ENCODE results near the gene NUP54.
A peak's percentile ranks its signal among the peaks of the same experiment; 100 is the strongest.

NUP54 gene

DNA sequence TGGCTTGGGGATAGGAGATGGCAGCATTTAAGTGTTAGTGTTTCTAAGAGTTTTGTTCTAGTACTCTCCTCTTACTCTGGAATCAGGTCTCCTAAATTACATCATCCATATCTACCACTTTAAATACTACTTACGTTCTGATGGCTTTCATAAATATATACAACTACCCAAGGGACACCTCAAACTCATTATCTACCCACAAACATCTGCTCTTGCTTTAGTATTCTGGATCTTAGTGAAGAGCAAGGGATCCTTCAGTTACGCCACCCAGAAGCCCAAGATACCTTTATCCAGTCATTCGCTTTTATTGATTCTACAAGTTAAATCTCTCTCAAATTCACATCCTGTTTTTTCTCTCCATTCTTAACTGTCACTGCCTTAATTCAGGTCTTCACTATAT is 7.0 kb downstream of the NUP54 start:
- DNase-seq: no peak

GRCh38 chr4:76127754-76128153 is 20.4 kb downstream of the NUP54 start:
- no peak for DNase-seq

- DNase-seq: no peak
These were observed 22.4 kb downstream of the NUP54 start for GRCh38 chr4:76125816-76126215.

GRCh38 chr4:76120199-76120598 is 28.0 kb downstream of the NUP54 start:
- no peak for DNase-seq

GRCh38 chr4:76117536-76117935 is 30.7 kb downstream of the NUP54 start:
- DNase-seq: no peak

- no peak for DNase-seq
These were observed 31.4 kb downstream of the NUP54 start for GRCh38 chr4:76116821-76117220.

GRCh38 chr4:76108467-76109181 is 39.6 kb downstream of the NUP54 start:
- DNase-seq: no peak

- no peak for DNase-seq
These were observed 41.8 kb downstream of the NUP54 start for GRCh38 chr4:76106442-76106841.

- DNase-seq: no peak
These were observed 42.5 kb downstream of the NUP54 start for GRCh38 chr4:76105652-76106051.

DNA sequence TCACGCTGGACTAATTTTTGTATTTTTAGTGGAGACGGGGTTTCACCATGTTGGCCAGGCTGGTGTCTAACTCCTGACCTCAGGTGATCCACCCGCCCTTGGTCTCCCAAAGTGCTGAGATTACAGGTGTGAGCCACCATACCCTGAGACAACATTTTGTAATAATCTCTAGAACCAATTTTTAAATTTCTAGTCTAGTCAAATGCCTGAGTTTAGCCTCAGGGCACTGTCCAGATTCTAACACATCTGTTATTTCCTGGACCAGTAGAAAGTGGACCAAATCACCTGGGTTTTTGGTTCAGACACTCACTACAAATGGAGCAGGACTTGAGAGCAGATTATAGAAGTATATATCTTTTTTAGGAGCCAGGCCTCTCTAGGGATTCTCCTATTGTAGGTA is 52.1 kb downstream of the NUP54 start:
- DNase-seq: no peak

- no peak for DNase-seq
These were observed 52.6 kb downstream of the NUP54 start for GRCh38 chr4:76095568-76095967.

- no peak for DNase-seq
These were observed 57.1 kb downstream of the NUP54 start for GRCh38 chr4:76091052-76091451.

DNA sequence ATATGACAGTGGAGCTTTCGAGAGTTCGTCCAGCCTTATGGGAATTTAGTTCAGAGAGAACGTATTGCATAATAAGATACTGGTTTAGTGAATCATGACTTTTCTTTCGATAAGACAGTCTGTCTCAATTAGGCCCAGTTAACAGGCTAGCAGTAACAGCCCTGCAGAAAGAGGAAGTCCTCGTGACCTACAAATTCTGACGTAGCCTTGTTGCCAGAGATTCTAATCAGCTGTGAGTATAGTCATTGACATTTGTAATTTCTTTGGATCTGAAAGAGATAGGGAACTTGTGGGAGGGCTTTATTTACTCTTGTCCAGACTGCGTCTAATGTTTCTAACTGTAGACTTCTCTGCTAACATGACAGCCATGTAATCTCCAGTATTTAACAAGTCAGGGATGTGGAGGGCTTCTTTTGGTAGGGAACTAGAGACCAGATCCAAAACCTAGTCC is 57.9 kb downstream of the NUP54 start:
- no peak for DNase-seq

GRCh38 chr4:76088719-76089118 is 59.5 kb downstream of the NUP54 start:
- no peak for DNase-seq

- no peak for DNase-seq
These were observed 61.0 kb downstream of the NUP54 start for GRCh38 chr4:76087007-76087769.

GRCh38 chr4:76084542-76084941 is 63.7 kb downstream of the NUP54 start:
- DNase-seq: no peak

DNA sequence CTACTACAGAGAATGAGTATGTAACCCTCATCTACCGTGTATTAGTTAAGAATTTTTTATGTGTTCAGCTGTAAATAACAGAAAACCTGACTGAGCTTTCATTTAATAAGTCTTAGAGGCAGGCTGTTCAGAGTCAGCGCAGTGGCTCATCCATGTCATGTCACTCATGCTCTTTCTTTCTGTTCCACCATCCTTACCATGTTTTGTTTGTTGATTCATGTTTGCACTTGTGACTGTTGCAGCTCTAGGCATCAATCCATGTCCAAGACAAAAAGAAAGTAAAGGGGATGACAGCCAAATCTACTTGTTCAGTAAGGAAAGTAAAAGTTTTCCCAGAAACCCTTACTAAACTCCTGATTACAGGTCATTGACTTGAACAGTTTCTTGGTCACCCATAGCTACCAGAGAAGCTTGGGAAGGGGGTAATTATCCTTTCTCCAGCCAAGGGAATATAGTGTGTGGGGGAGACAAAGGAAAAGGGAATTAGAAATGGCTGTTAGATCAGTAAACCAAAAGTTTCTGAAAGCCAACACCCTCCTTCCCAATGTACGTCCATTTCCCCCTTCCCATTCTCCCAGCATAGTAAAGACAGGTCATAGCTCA is 64.7 kb downstream of the NUP54 start:
- no peak for DNase-seq

DNA sequence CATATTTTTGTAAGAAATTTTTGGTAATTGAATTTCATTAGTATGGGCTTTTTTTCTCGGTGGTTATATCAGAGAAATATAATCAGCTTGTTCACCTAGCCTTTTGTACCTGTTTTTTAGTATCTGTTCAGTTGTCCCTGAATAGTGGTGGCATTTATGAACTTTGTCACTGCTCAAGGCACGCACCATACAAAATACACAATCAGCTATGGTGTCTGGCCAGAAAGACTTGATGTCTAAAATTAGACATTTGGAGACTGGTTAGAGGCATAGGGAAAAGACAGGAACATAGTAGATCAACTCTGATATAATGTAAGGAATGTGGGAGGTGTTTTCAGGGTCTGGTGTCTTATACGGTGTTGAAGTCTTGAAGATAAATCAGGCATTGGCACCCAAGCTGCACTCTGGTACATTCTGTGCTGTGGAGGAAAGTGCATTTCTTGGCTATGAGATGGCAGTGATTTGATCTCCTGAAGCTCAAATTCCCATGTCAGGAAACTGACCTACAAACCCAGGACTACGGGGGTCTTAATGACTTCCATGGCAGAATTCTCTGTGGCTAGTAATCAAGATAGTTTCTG is 70.1 kb downstream of the NUP54 start:
- no peak for DNase-seq

DNA sequence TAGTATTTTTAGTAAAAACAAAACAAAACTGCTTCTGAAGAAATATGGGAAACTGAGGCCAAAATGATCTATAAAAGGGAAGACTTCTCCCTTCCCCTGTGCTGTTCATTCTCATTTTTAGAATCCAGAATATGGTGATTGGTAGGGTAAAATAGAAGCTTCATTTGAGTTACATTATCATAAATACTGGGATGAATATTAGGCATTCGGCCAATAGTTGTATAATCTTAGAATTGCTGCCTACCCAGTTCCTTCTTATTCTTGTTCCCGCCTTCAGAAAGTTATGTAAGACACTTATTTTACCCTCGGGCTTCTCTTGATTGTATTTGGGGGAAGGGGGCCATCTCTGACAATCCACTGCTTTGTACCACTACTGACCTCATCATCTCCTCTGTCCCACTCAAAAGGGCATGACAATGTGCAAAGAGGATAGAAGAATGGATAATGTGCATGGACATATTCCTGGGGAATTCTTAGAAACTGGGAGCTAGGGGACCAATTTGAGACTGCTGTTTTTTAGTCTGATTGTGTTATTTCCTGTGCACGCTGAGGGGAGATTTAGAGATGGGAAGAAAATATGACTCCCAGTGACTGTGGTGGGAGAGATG is 73.1 kb downstream of the NUP54 start:
- DNase-seq: no peak

DNA sequence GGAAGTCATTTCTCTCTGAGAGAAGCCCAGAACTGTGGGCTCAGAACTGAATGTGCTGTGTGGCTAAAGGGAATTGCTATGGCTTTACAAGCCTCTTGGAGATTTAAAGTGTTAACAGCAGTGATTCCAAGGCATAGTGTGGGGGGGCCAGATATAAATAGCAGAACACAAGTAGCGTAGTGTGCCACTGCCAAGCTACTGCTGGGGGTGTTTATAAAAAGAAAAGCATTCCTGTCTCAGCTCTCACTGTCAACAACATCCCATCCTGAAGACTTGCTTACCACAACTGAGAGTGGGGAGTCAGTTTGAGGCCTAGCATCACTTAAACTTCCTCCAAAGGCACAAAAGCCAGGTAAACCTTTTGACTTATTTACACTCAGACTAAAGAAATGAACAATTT is 73.7 kb downstream of the NUP54 start, which contains the start of gene ART3:
Gene ART3, plus strand, starts transcription at position 242 of the 400 bp plus-strand sequence. CDS start 1,181 bp downstream, outside the sequence.
- DNase-seq: no peak

DNA sequence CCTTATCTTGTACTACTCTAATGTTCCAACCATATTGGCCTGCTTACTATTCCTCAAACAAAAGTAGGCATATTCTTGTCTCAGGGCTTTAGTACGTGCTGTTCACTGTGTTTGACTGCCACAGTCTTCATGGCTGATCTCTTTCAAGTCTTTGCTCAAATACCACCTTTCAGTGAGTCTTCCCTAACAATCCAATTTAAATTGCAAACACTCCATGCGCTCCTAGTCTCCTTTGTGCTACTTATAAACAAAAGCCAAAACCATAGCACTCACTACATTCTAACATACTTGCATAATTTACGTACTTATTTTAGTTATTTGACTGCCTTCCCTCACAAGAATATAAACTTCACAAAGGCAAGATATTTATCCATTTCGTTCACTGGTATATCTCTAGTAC is 75.4 kb downstream of the NUP54 start:
- no peak for DNase-seq

DNA sequence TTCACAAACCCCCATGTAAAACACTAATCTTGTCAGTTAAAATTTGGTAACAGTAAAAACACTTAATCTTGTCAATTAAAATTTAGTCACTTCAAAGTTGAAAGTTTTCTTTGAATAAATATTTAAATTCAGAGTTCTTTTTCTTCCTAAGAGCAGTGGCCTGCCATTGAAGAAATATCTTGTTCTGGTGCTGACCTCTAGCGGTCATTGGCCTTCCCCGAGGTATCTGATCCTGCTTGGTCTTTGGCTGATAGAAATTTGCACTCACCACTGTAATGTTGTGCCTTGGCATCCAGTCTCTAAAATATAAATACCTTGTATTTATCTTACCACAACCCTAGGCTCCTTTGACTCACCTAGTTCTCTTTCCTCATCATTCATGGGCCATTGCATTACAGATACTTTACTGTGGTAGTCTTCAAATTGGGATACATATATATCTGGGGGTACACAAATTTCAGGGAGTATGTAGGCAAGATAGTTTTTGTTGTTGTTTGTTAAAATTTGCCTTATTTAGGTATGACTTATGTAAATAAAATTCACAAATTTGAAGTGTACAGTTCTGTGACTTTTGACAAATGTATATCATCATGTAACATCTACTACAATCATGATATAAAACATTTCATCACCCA is 80.4 kb downstream of the NUP54 start:
- peak; percentile 68 for DNase-seq

DNA sequence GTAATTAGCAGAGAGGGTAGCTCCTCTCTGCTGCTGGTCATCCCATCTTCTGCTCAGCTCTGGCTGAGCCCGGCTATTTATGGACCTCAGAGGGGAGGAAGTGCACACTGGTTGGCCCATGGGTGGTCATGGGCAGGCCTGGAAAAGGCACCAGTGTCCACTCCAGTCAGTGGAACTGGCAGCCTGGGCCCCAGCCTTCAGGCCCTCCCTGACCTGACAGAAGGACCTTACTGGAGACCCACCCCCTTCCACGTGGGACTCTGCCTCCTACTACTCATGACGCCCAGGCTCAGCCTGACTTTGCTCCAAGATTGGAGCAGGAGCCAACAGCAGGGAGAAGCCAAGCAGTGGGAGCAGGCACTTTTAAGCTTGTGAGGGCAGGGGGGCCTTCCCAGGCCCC is 81.7 kb downstream of the NUP54 start:
- no peak for DNase-seq

All from right forelimb (tissue), 1 donor.